ENCODE measurements around the gene POLR1A.

Gene POLR1A

GRCh38 chr2:86097913-86098312, 7.8 kb downstream of the POLR1A start:
- no peak for TF ChIP-seq CTCF (IDR thresholded peaks at IDR 0.05; ENCODE audit: low read depth, low read length, missing control alignments)
- in situ Hi-C loops (cut with HindIII; ENCODE audit: low sequenced_read_pairs): loop anchor here (25.0 kb wide), 1 partner anchor 386 kb away; no protein-coding TSS in a partner anchor
- H3K4me3 ChIP-seq (ENCODE audit: low read depth, low read length): no peak overlapping the region
- DNase-seq (ENCODE audit: low read depth): no peak

GRCh38 chr2:86097114-86097896, 8.4 kb downstream of the POLR1A start:
- no peak for DNase-seq (ENCODE audit: low read depth)
- H3K4me3 ChIP-seq (ENCODE audit: low read depth, low read length): no peak overlapping the region
- in situ Hi-C loops (cut with HindIII; ENCODE audit: low sequenced_read_pairs): loop anchor here (25.0 kb wide), 1 partner anchor 385 kb away; no protein-coding TSS in a partner anchor
- no peak for TF ChIP-seq CTCF (IDR thresholded peaks at IDR 0.05; ENCODE audit: low read depth, low read length, missing control alignments)

- TF ChIP-seq CTCF (IDR thresholded peaks at IDR 0.05; ENCODE audit: low read depth, low read length, missing control alignments): no peak
- H3K4me3 ChIP-seq (ENCODE audit: low read depth, low read length): no peak overlapping the region
- in situ Hi-C loops (cut with HindIII; ENCODE audit: low sequenced_read_pairs): loop anchor here (25.0 kb wide), 1 partner anchor 382 kb away; no protein-coding TSS in a partner anchor
- no peak for DNase-seq (ENCODE audit: low read depth)
These were observed 11.5 kb downstream of the POLR1A start for GRCh38 chr2:86094229-86094628.

GRCh38 chr2:86087936-86088850, 17.5 kb downstream of the POLR1A start:
- DNase-seq (ENCODE audit: low read depth): no peak
- in situ Hi-C loops (cut with HindIII; ENCODE audit: low sequenced_read_pairs): loop anchor here (25.0 kb wide), 1 partner anchor 376 kb away; no protein-coding TSS in a partner anchor

GRCh38 chr2:86082756-86083155, 22.9 kb downstream of the POLR1A start:
- no peak overlapping the region for H3K4me3 ChIP-seq (ENCODE audit: low read depth, low read length)
- TF ChIP-seq CTCF (IDR thresholded peaks at IDR 0.05; ENCODE audit: low read depth, low read length, missing control alignments): no peak
- DNase-seq (ENCODE audit: low read depth): no peak
- in situ Hi-C loops (cut with HindIII; ENCODE audit: low sequenced_read_pairs): loop anchor here (5.0 to 25.0 kb wide), 2 partner anchors 330 to 370 kb away; partner anchors contain the start of gene ATOH8

More at GRCh38 chr2:86087936-86088850, 17.5 kb downstream of the POLR1A start:
- peak; percentile 53 for TF ChIP-seq CTCF (IDR thresholded peaks at IDR 0.05; ENCODE audit: low read depth, low read length, missing control alignments)
- H3K4me3 ChIP-seq (ENCODE audit: low read depth, low read length): no peak overlapping the region

GRCh38 chr2:86081724-86082123, 24.0 kb downstream of the POLR1A start:
- no peak overlapping the region for H3K4me3 ChIP-seq (ENCODE audit: low read depth, low read length)
- no peak for TF ChIP-seq CTCF (IDR thresholded peaks at IDR 0.05; ENCODE audit: low read depth, low read length, missing control alignments)
- DNase-seq (ENCODE audit: low read depth): no peak
- in situ Hi-C loops (cut with HindIII; ENCODE audit: low sequenced_read_pairs): loop anchor here (5.0 to 25.0 kb wide), 2 partner anchors 329 to 369 kb away; partner anchors contain the start of gene ATOH8
